GM12874 (cell line): ENCODE data around the gene AOPEP.

Experiments
- CTCF ChIP-seq: IDR thresholded peaks from 2 replicates; pipeline ENCODE4 v1.5.1; 2011; ENCODE audit warnings: low read depth, mild to moderate bottlenecking, control low read depth, low read length, moderate library complexity; ENCODE audit not compliant: insufficient read depth

The AOPEP gene

GRCh38 chr9:94687451-94687850 lies 39.0 kb upstream of the AOPEP start:
- TF ChIP-seq CTCF: no peak

- no peak for TF ChIP-seq CTCF
Observed at GRCh38 chr9:94690344-94690743, 36.2 kb upstream of the AOPEP start.

DNA sequence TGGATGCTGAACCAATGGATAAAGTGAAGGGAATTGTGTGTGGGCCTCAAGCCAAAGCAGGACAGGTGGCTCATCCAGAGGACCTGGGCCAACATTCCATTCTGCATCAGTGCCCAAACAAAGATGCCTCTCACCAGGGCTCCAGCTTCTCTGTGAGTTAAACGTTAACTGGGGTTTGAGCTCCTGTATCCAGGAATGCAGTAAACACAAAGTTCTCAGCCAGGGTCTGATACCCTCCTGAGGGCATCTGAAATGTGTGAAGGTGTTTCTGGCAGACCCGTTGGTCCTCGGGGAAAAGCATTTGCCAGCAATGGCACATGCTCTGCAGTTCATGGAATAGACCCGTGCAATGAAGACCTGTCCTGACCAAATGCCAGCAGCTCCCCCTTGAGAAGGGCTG lies 33.9 kb upstream of the AOPEP start:
- no peak for TF ChIP-seq CTCF

DNA sequence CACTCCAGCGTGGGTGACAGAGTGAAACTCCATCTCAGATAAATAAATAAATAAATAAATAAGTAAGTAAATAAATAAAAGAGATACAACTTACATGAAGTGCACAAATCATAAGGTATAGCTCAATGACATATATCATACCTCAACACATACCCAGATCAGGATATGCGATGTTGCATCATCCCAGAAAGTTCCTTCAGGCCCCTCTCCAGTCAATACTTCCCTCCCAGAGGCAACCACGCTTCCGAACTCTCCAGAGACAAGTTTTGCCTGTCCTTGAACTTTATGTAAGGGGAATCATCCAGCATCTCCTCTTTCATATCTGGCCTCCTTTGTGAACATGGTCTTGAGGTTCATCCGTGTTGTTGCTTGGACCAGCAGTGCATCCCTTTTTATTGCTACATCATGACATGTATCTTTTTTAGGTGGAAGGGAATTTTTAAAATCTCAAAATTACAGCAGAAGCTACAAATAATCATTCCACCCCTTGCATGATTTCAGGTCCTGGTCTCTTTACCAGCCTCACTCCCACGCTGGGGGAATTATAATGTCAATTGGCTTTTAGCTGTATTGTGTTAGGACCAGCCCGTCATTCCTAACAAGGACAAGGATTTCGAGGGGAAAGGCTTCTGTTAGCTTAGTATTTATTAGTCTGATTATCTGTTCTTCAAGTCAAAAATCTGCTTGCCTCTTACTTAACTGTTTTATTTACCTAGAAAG lies 32.9 kb upstream of the AOPEP start:
- TF ChIP-seq CTCF: no peak

- TF ChIP-seq CTCF: no peak
Observed at GRCh38 chr9:94696545-94696944, 30.0 kb upstream of the AOPEP start.

GRCh38 chr9:94697972-94698581 lies 28.4 kb upstream of the AOPEP start:
- no peak for TF ChIP-seq CTCF

GRCh38 chr9:94699715-94700373 lies 26.7 kb upstream of the AOPEP start:
- TF ChIP-seq CTCF: no peak
